SK-N-SH (cell line): Measurements from ENCODE around the gene PFKL. TPM values are rescaled to one million over a fixed set of nuclear protein-coding genes. Genes with fewer than 3 reads are reported as not detected.

Experiments used
- CTCF ChIA-PET: fragments of 300-600, 350-600 bp; formaldehyde crosslinking; extraction: SDS; loops from one replicate; lab custom pipeline; 2021; lab: Yijun Ruan, JAX
- POLR2A ChIA-PET: fragments of 350-600 bp; sonication (Branson Sonifier 250); formaldehyde crosslinking; extraction: SDS; loops from one replicate; lab custom pipeline; 2020; ENCODE audit warnings: antibody characterized with exemption, inconsistent platforms; lab: Yijun Ruan, JAX
- DNase-seq: peaks from one replicate; pipeline ENCODE4 v3.0.0; 2012
- H2AFZ ChIP-seq: fragments of 200-600 bp; sonication (generic); 2 replicates; pipeline ENCODE4 v1.8.1; 2016; ENCODE audit warnings: antibody characterized with exemption, mild to moderate bottlenecking, low read depth
- H3F3A ChIP-seq: fragments of 200-600 bp; sonication (generic); replicated peaks from 2 replicates; pipeline ENCODE3; 2016; ENCODE audit warnings: antibody characterized with exemption, mild to moderate bottlenecking; ENCODE audit not compliant: insufficient read depth
- H3K27ac ChIP-seq, 2 experiments: fragments of 200-500 bp in 1 of 2; fragments of 200-600 bp in 1 of 2; sonication (Bioruptor generic) in 1 of 2; sonication (generic), shearing (Covaris generic) in 1 of 2; 2 replicates each; pipeline versions ENCODE4 v1.5.1 to v1.6.1; 2014 to 2016; ENCODE audit warnings: low read depth in 2 of 2, inconsistent platforms in 1 of 2, low read length in 1 of 2, mild to moderate bottlenecking in 1 of 2, mixed read lengths in 1 of 2
- H3K27me3 ChIP-seq: fragments of 200-600 bp; sonication (generic), shearing (Covaris generic); 2 replicates; pipeline ENCODE4 v1.6.1; 2016; ENCODE audit warnings: mixed run types; ENCODE audit not compliant: insufficient read depth
- H3K36me3 ChIP-seq, 2 experiments: fragments of 200-500 bp in 1 of 2; fragments of 200-600 bp in 1 of 2; sonication (Bioruptor generic) in 1 of 2; sonication (generic) in 1 of 2; replicated peaks in 1 of 2; 2 replicates each; pipeline versions ENCODE3 to v1.5.1; 2014 to 2016; ENCODE audit warnings: low read length in 1 of 2, mild to moderate bottlenecking in 1 of 2; ENCODE audit not compliant: insufficient read depth in 2 of 2, control insufficient read depth in 1 of 2
- H3K4me1 ChIP-seq, 2 experiments: fragments of 200-500 bp in 1 of 2; fragments of 200-600 bp in 1 of 2; sonication (Bioruptor generic) in 1 of 2; sonication (generic), shearing (Covaris generic) in 1 of 2; 2 replicates each; pipeline versions ENCODE4 v1.5.1 to v1.6.1; 2014 to 2016; ENCODE audit warnings: low read depth in 1 of 2, low read length in 1 of 2, mixed run types in 1 of 2; ENCODE audit not compliant: insufficient read depth in 2 of 2, control insufficient read depth in 1 of 2
- H3K4me2 ChIP-seq: fragments of 200-600 bp; sonication (generic), shearing (Covaris generic); 2 replicates; pipeline ENCODE4 v1.6.1; 2017; ENCODE audit warnings: mixed run types
- H3K4me3 ChIP-seq, 2 experiments: fragments of 200-500 bp in 1 of 2; fragments of 200-600 bp in 1 of 2; sonication (Bioruptor generic) in 1 of 2; sonication (generic), shearing (Covaris generic) in 1 of 2; 2 replicates each; pipeline versions ENCODE4 v1.5.1 to v1.8.1; 2014 to 2016; ENCODE audit warnings: low read depth in 2 of 2, inconsistent platforms in 1 of 2, low read length in 1 of 2, mild to moderate bottlenecking in 1 of 2, mixed read lengths in 1 of 2, moderate library complexity in 1 of 2
- H3K79me2 ChIP-seq: fragments of 200-600 bp; sonication (generic); 2 replicates; pipeline ENCODE4 v1.8.1; 2017; ENCODE audit warnings: mild to moderate bottlenecking; ENCODE audit not compliant: insufficient read depth
- H3K9ac ChIP-seq: fragments of 200-600 bp; sonication (generic); 2 replicates; pipeline ENCODE4 v1.6.1; 2017; ENCODE audit warnings: mixed run types
- H3K9me2 ChIP-seq: fragments of 200-600 bp; sonication (generic); 2 replicates; pipeline ENCODE4 v1.6.1; 2017; ENCODE audit warnings: mixed run types
- H3K9me3 ChIP-seq: fragments of 200-600 bp; sonication (generic); 2 replicates; pipeline ENCODE4 v1.6.1; 2017; ENCODE audit warnings: mixed run types, mild to moderate bottlenecking, moderate library complexity
- H4K20me1 ChIP-seq: fragments of 200-600 bp; sonication (generic); 2 replicates; pipeline ENCODE4 v1.6.1; 2017; ENCODE audit warnings: mild to moderate bottlenecking, mixed run types; ENCODE audit not compliant: insufficient read depth
- CTCF ChIP-seq: fragments of 200-600 bp; sonication (generic); IDR thresholded peaks from 2 replicates; pipeline ENCODE4 v1.6.1; 2017; ENCODE audit warnings: antibody characterized with exemption, mild to moderate bottlenecking, moderate library complexity
- FOSL2 ChIP-seq: IDR thresholded peaks from 2 replicates; pipeline ENCODE4 v1.4.0; 2012; ENCODE audit warnings: low read depth, mild to moderate bottlenecking, moderate library complexity, borderline replicate concordance
- FOXJ3 ChIP-seq: sonication (generic); formaldehyde crosslinking; IDR thresholded peaks from 2 replicates; pipeline ENCODE4 v1.5.1; 2020; ENCODE audit warnings: mild to moderate bottlenecking, missing genetic modification reagents
- FOXM1 ChIP-seq: IDR thresholded peaks from 2 replicates; pipeline ENCODE4 v1.4.0; 2012; ENCODE audit warnings: low read depth, mild to moderate bottlenecking
- MAX ChIP-seq: IDR thresholded peaks from 2 replicates; pipeline ENCODE4 v1.4.0; 2012; ENCODE audit warnings: low read depth
- MXI1 ChIP-seq: IDR thresholded peaks from 2 replicates; pipeline ENCODE4 v1.6.1; 2012; ENCODE audit warnings: mild to moderate bottlenecking, low read depth, low read length, improper control_type of control experiment
- NRF1 ChIP-seq: IDR thresholded peaks from 2 replicates; pipeline ENCODE4 v1.6.1; 2012; ENCODE audit warnings: low read depth, mild to moderate bottlenecking, low read length
- POLR2AphosphoS5 ChIP-seq: IDR thresholded peaks from 2 replicates; pipeline ENCODE4 v1.6.1; 2012; ENCODE audit warnings: low read depth, low read length
- REST ChIP-seq: IDR thresholded peaks from 2 replicates; pipeline ENCODE4 v1.6.1; 2012; ENCODE audit warnings: mild to moderate bottlenecking, low read depth, low read length, moderate library complexity
- RFX5 ChIP-seq: IDR thresholded peaks from 2 replicates; pipeline ENCODE4 v1.6.1; 2012; ENCODE audit warnings: mild to moderate bottlenecking, improper control_type of control experiment, low read length
- RXRA ChIP-seq: IDR thresholded peaks from 2 replicates; pipeline ENCODE4 v1.4.0; 2012; ENCODE audit warnings: low read depth, mild to moderate bottlenecking, borderline replicate concordance
- TAF1 ChIP-seq: IDR thresholded peaks from 2 replicates; pipeline ENCODE4 v1.6.1; 2012; ENCODE audit warnings: low read depth, mild to moderate bottlenecking, low read length, moderate library complexity, borderline replicate concordance
- TEAD4 ChIP-seq: IDR thresholded peaks from 2 replicates; pipeline ENCODE4 v1.4.0; 2012; ENCODE audit warnings: mild to moderate bottlenecking, borderline replicate concordance; ENCODE audit not compliant: insufficient read depth
- USF2 ChIP-seq: fragments of 150-350 bp; IDR thresholded peaks from 2 replicates; pipeline ENCODE4 v1.6.1; 2017; ENCODE audit warnings: antibody characterized with exemption, low read length, low read depth, borderline replicate concordance
- YY1 ChIP-seq: IDR thresholded peaks from 2 replicates; pipeline ENCODE4 v1.4.0; 2012; ENCODE audit warnings: low read depth, mild to moderate bottlenecking
- WGBS: methylation state at CpG from one replicate; pipeline ENCODE4 v1.1.6; 2017; ENCODE audit warnings: low lambda C conversion rate; 5-methylcytosine and 5-hydroxymethylcytosine counted together
- polyA plus RNA-seq, 3 experiments: library from polyadenylated mRNA; depleted of rRNA; stranded (reverse); fragments of >200 nt; gene quantifications; 2 replicates each; pipeline ENCODE4 v1.2.3, GENCODE V29; 2012

PFKL gene
- polyA plus RNA-seq, 1 of the 3 experiments (the other 2 are of a cell fraction): 118 TPM

- H3F3A ChIP-seq: no peaks in the 10 kb centered on the region
- ChIA-PET POLR2A (no interaction called here), CTCF (interaction anchor here (1.0 kb wide), 1 partner anchor 14 kb away, joined by 3 read pairs; no protein-coding TSS in a partner anchor)
- no peak overlapping the region for H3K9ac ChIP-seq
- no peaks in the 10 kb centered on the region for H3K9me2 ChIP-seq
- H3K27me3 ChIP-seq: no peaks in the 10 kb centered on the region; the same call in 1 of the 2 replicates
- no peaks in the 10 kb centered on the region for H4K20me1 ChIP-seq
- H3K9me3 ChIP-seq: no peaks in the 10 kb centered on the region
- H3K27ac ChIP-seq: no peak overlapping the region
- no peak for DNase-seq
- WGBS: 77% methylated on average over 8 of the region's 11 CpGs
- H3K79me2 ChIP-seq: no peaks in the 10 kb centered on the region
- H3K4me2 ChIP-seq: no peak overlapping the region
- H3K4me3 ChIP-seq: no peak overlapping the region
- no peaks in the 10 kb centered on the region for H3K36me3 ChIP-seq
- TF ChIP-seq NRF1 (no peak), MAX (no peak), USF2 (no peak), FOXJ3 (CRISPR knock-in tag) (no peak), TEAD4 (no peak)
- TF ChIP-seq, all 33 proteins: peak for 0
- H3K4me1 ChIP-seq: no peaks in the 10 kb centered on the region; a peak in 1 of 4 replicates
- no peak overlapping the region for H2AFZ ChIP-seq
Observed at GRCh38 chr21:44283948-44284347, 15.9 kb upstream of the PFKL start.

- Histone ChIP-seq H3K4me2 (peak within 1 kb of the TSS; percentile 8; the same call in 1 of the 2 replicates), H3K27me3 (no peaks in the 10 kb centered on the region; the same call in 1 of the 2 replicates), H3F3A (no peaks in the 10 kb centered on the region), H3K27ac (no peak within 1 kb of the TSS), H3K9me3 (no peaks in the 10 kb centered on the region), H3K4me1 (no peaks in the 10 kb centered on the region), H3K79me2 (no peaks in the 10 kb centered on the region), H3K9me2 (no peaks in the 10 kb centered on the region), H3K4me3 (no peak within 1 kb of the TSS), H2AFZ (no peak within 1 kb of the TSS)
- CTCF ChIA-PET: interaction anchor here (0.9 kb wide), 2 partner anchors 12 to 195 kb away, joined by 3 to 5 read pairs; no protein-coding TSS in a partner anchor
- peak; percentile 64 for DNase-seq
- no peak for TF ChIP-seq POLR2AphosphoS5
- TF ChIP-seq RFX5: no peak
- TF ChIP-seq FOSL2: no peak
- TF ChIP-seq REST: no peak
- TF ChIP-seq RXRA: no peak
- no peak for TF ChIP-seq MAX
- TF ChIP-seq YY1: no peak
- TF ChIP-seq CTCF: no peak
- no peak for TF ChIP-seq MXI1
- no peak for TF ChIP-seq FOXM1
- no peak for TF ChIP-seq TAF1
- TF ChIP-seq, all 33 proteins: peak for 0
- 55% methylated on average over 15 of the region's 56 CpGs for WGBS
- no peaks in the 10 kb centered on the region for H4K20me1 ChIP-seq
- H3K36me3 ChIP-seq: no peaks in the 10 kb centered on the region
- POLR2A ChIA-PET: no interaction called here
- no peak within 1 kb of the TSS for H3K9ac ChIP-seq
Observed at GRCh38 chr21:44285138-44285992, 14.5 kb upstream of the PFKL start, which contains the start of gene AIRE. Gene AIRE, plus strand, starts transcription at chr21:44285876. Its CDS starts 131 bp downstream, at chr21:44286007.
